Stimulated activated CD8-positive, alpha-beta memory T cell treated with anti-CD3 and anti-CD28 coated beads, Interleukin-7, amount 100 ng/mL, for 48 hours (primary cell): Measurements from ENCODE around the gene FAM111A.

Source experiments
- DNase-seq, 2 donors: peaks; one replicate each; pipeline ENCODE4 v3.0.0-alpha.2; 2020; ENCODE audit warnings: low read depth in 1 of 2; ENCODE audit errors: extremely low read depth in 1 of 2

Gene FAM111A

GRCh38 chr11:59198726-59199125, 56.1 kb downstream of the FAM111A start:
- DNase-seq = no peak

- no peak for DNase-seq
Measured at GRCh38 chr11:59199546-59200422, 57.1 kb downstream of the FAM111A start.

GRCh38 chr11:59200423-59200746, 57.7 kb downstream of the FAM111A start:
- no peak for DNase-seq

GRCh38 chr11:59201353-59201752, 58.7 kb downstream of the FAM111A start:
- no peak for DNase-seq
